CD4-positive, alpha-beta memory T cell (primary cell): ENCODE data around the gene THYN1. TPM values are rescaled to one million over a fixed set of nuclear protein-coding genes. Genes with fewer than 3 reads are reported as not detected.
A peak's percentile ranks its signal among the peaks of the same experiment; 100 is the strongest.
"Not testable (repeated sequence)": the region's sequence is repeated elsewhere in the genome, so short reads cannot be mapped to it uniquely, and the experiment has no call there.

Experiments
- CTCF ChIA-PET: fragments of 350-600 bp; sonication (Branson Sonifier 250); formaldehyde crosslinking; loops from one replicate; lab custom pipeline; 2021; ENCODE audit warnings: inconsistent platforms; ENCODE audit not compliant: partially characterized antibody; lab: Charles Lee
- POLR2A ChIA-PET: fragments of 350-600 bp; sonication (Branson Sonifier 250); formaldehyde crosslinking; loops from one replicate; lab custom pipeline; 2021; ENCODE audit not compliant: partially characterized antibody; lab: Charles Lee
- DNase-seq, 5 donors: peaks; one replicate each; pipeline versions ENCODE4 v3.0.0 to v3.0.0-alpha.2; 2020 to 2022; ENCODE audit warnings: mixed read lengths in 1 of 5
- H3K27ac ChIP-seq: one replicate; pipeline ENCODE4 v1.7.0; 2013; ENCODE audit warnings: low read depth, low read length
- H3K27me3 ChIP-seq: 2 replicates; pipeline ENCODE4 v1.7.0; 2013; ENCODE audit warnings: mild to moderate bottlenecking, low read length, moderate library complexity; ENCODE audit not compliant: insufficient read depth
- H3K36me3 ChIP-seq: 2 replicates; pipeline ENCODE4 v1.7.0; 2013; ENCODE audit warnings: mild to moderate bottlenecking, low read length, moderate library complexity; ENCODE audit not compliant: insufficient read depth
- H3K4me1 ChIP-seq: 2 replicates; pipeline ENCODE4 v1.7.0; 2013; ENCODE audit warnings: mild to moderate bottlenecking, low read length, moderate library complexity; ENCODE audit not compliant: insufficient read depth
- H3K4me3 ChIP-seq, 2 donors: one replicate each; pipeline ENCODE4 v1.7.0; 2013; ENCODE audit warnings: low read length in 2 of 2, mild to moderate bottlenecking in 1 of 2
- H3K9me3 ChIP-seq, 2 donors: one replicate each; pipeline ENCODE4 v1.7.0; 2013; ENCODE audit warnings: low read length in 2 of 2, control low read depth in 1 of 2; ENCODE audit not compliant: control insufficient read depth in 1 of 2
- H3K27ac Mint-ChIP-seq, 7 donors: one replicate each; pipeline ENCODE4 v1.8.0; 2020 to 2021; ENCODE audit warnings: mixed read lengths in 7 of 7, mild to moderate bottlenecking in 6 of 7, inconsistent platforms in 3 of 7, moderate library complexity in 3 of 7
- H3K27me3 Mint-ChIP-seq, 2 donors: one replicate each; pipeline ENCODE4 v1.8.0; 2020 to 2021; ENCODE audit warnings: mixed read lengths in 2 of 2
- H3K36me3 Mint-ChIP-seq, 2 donors: one replicate each; pipeline ENCODE4 v1.8.0; 2020 to 2021; ENCODE audit warnings: mixed read lengths in 2 of 2, inconsistent platforms in 1 of 2, mild to moderate bottlenecking in 1 of 2
- H3K4me1 Mint-ChIP-seq, 4 donors: one replicate each; pipeline ENCODE4 v1.8.0; 2020 to 2021; ENCODE audit warnings: mixed read lengths in 4 of 4, mild to moderate bottlenecking in 1 of 4
- H3K4me3 Mint-ChIP-seq, 8 donors: one replicate each; pipeline ENCODE4 v1.8.0; 2020 to 2021; ENCODE audit warnings: mixed read lengths in 8 of 8, mild to moderate bottlenecking in 7 of 8, moderate library complexity in 6 of 8, inconsistent platforms in 3 of 8
- H3K9me3 Mint-ChIP-seq, 8 donors: one replicate each; pipeline ENCODE4 v1.8.0; 2020 to 2021; ENCODE audit warnings: mixed read lengths in 8 of 8, mild to moderate bottlenecking in 5 of 8, inconsistent platforms in 3 of 8, moderate library complexity in 1 of 8
- intact Hi-C: fragments of 100-400 bp; cut with micrococcal nuclease; formaldehyde crosslinking; loops from one replicate; pipeline ENCODE4 v1.15.1; 2023
- polyA plus RNA-seq, 2 donors: library from polyadenylated mRNA; unstranded; fragments of 300-500 nt; fragmentation: Illumina TruSeq; gene quantifications; one replicate each; pipeline ENCODE4 v1.2.3, GENCODE V29; 2021
- total RNA-seq, 2 experiments: library from RNA; stranded (reverse); gene quantifications; one replicate each; pipeline ENCODE4 v1.2.3, GENCODE V29; 2021

The THYN1 gene
- total and polyA plus RNA-seq, 4 experiments from 2014 or later: 59.3 to 163 (median 94.5) TPM

- POLR2A ChIA-PET: interaction anchor here (3.4 kb wide), 1 partner anchor 14 kb away, joined by 28 read pairs; the partner anchor contains the start of gene GLB1L3
- CTCF ChIA-PET: interaction anchor here (1.3 to 9.3 kb wide), 3 partner anchors 14 to 53 kb away, joined by 3 to 119 read pairs (median 6); partner anchors contain the start of gene GLB1L3
- intact Hi-C loops: no loop called here
- H3K36me3 Mint-ChIP-seq: peaks cover 36 to 49% of the 10 kb centered on the region in 2 donors
- H3K9me3 ChIP-seq: no peaks in the 10 kb centered on the region
- H3K4me3 ChIP-seq: no peak overlapping the region
- H3K4me1 Mint-ChIP-seq: peaks cover 4 to 11% (median 8%) of the 10 kb centered on the region in 4 donors
- H3K27me3 ChIP-seq: no peaks in the 10 kb centered on the region
- no peak overlapping the region for H3K27ac ChIP-seq
- no peaks in the 10 kb centered on the region for H3K27me3 Mint-ChIP-seq
- H3K27ac Mint-ChIP-seq: peak overlapping the region in 2 of 7 donors; percentile 30 to 76
- H3K4me3 Mint-ChIP-seq: no peak overlapping the region
- H3K9me3 Mint-ChIP-seq: peaks cover 0 to 2% (median 0%) of the 10 kb centered on the region in 8 donors
- no peak for DNase-seq
- H3K4me1 ChIP-seq: no peaks in the 10 kb centered on the region
- H3K36me3 ChIP-seq: peaks cover 30% of the 10 kb centered on the region
Observed at GRCh38 chr11:134260503-134260902, 7.4 kb upstream of the THYN1 start.

- peaks cover 29 to 48% of the 10 kb centered on the region in 2 donors for H3K36me3 Mint-ChIP-seq
Observed at GRCh38 chr11:134258577-134258976, 5.4 kb upstream of the THYN1 start.

GRCh38 chr11:134257101-134257500 is 3.9 kb upstream of the THYN1 start:
- peaks cover 30% of the 10 kb centered on the region for H3K36me3 ChIP-seq
- intact Hi-C loops: no loop called here
- no peaks in the 10 kb centered on the region for H3K9me3 ChIP-seq
- H3K4me3 ChIP-seq: no peak overlapping the region
- no peaks in the 10 kb centered on the region for H3K27me3 ChIP-seq
- no peaks in the 10 kb centered on the region for H3K27me3 Mint-ChIP-seq
- no peak for DNase-seq
- H3K27ac Mint-ChIP-seq: peak overlapping the region in 1 of 7 donors; percentile 17
- H3K27ac ChIP-seq: no peak overlapping the region
- ChIA-PET POLR2A (no interaction called here), CTCF (no interaction called here)
- H3K4me1 ChIP-seq: peaks cover 18% of the 10 kb centered on the region
- peaks cover 24 to 49% of the 10 kb centered on the region in 2 donors for H3K36me3 Mint-ChIP-seq
- peaks cover 17 to 40% (median 30%) of the 10 kb centered on the region in 4 donors for H3K4me1 Mint-ChIP-seq
- peaks cover 0 to 2% (median 0%) of the 10 kb centered on the region in 8 donors for H3K9me3 Mint-ChIP-seq
- no peak overlapping the region for H3K4me3 Mint-ChIP-seq

More at GRCh38 chr11:134258577-134258976, 5.4 kb upstream of the THYN1 start:
- no peak overlapping the region for H3K4me3 ChIP-seq
- H3K4me1 Mint-ChIP-seq: peaks cover 12 to 25% (median 21%) of the 10 kb centered on the region in 4 donors
- H3K4me3 Mint-ChIP-seq: no peak overlapping the region
- H3K27me3 Mint-ChIP-seq: no peaks in the 10 kb centered on the region
- DNase-seq: no peak
- H3K4me1 ChIP-seq: peaks cover 12% of the 10 kb centered on the region
- intact Hi-C loops: no loop called here
- no peaks in the 10 kb centered on the region for H3K9me3 ChIP-seq
- no peak overlapping the region for H3K27ac ChIP-seq
- H3K27me3 ChIP-seq: no peaks in the 10 kb centered on the region
- ChIA-PET CTCF (interaction anchor here (9.3 kb wide), 1 partner anchor 16 kb away, joined by 119 read pairs; the partner anchor contains the start of gene GLB1L3), POLR2A (no interaction called here)
- peaks cover 30% of the 10 kb centered on the region for H3K36me3 ChIP-seq
- H3K27ac Mint-ChIP-seq: peak overlapping the region in 1 of 7 donors; percentile 49
- H3K9me3 Mint-ChIP-seq: peaks cover 0 to 2% (median 0%) of the 10 kb centered on the region in 8 donors

GRCh38 chr11:134255184-134255561 is 2.0 kb upstream of the THYN1 start:
- POLR2A ChIA-PET: interaction anchor here (0.7 to 8.2 kb wide), 3 partner anchors 16 to 30 kb away, joined by 3 to 92 read pairs (median 17); partner anchors contain the start of genes GLB1L3, NCAPD3 and VPS26B
- peak overlapping the region in 4 of 8 donors; percentile 41 to 82 (median 76) for H3K4me3 Mint-ChIP-seq
- H3K9me3 ChIP-seq, H3K9me3 Mint-ChIP-seq, H3K27me3 Mint-ChIP-seq, intact Hi-C loops, H3K4me3 ChIP-seq, H3K27ac ChIP-seq, H3K27me3 ChIP-seq, DNase-seq: not testable (repeated sequence)
- peaks cover 30% of the 10 kb centered on the region for H3K4me1 ChIP-seq
- H3K4me1 Mint-ChIP-seq: peaks cover 21 to 44% (median 36%) of the 10 kb centered on the region in 4 donors
- H3K36me3 ChIP-seq: peaks cover 29% of the 10 kb centered on the region
- CTCF ChIA-PET: interaction anchor here (0.7 to 2.7 kb wide), 5 partner anchors 15 to 47 kb away, joined by 3 to 15 read pairs (median 4); partner anchors contain the start of genes GLB1L3, NCAPD3 and VPS26B
- H3K36me3 Mint-ChIP-seq: peaks cover 16 to 40% of the 10 kb centered on the region in 2 donors
- peak overlapping the region in 1 of 7 donors; percentile 22 for H3K27ac Mint-ChIP-seq

GRCh38 chr11:134254433-134255183 is 1.5 kb upstream of the THYN1 start:
- Histone ChIP-seq H3K9me3 (no peaks in the 10 kb centered on the region), H3K4me3 (no peak overlapping the region), H3K36me3 (peaks cover 29% of the 10 kb centered on the region), H3K27ac (no peak overlapping the region), H3K4me1 (peaks cover 30% of the 10 kb centered on the region), H3K27me3 (no peaks in the 10 kb centered on the region)
- ChIA-PET CTCF (interaction anchor here (0.7 to 2.7 kb wide), 8 partner anchors 14 to 204 kb away, joined by 3 to 15 read pairs (median 4); partner anchors contain the start of genes GLB1L3, NCAPD3 and VPS26B), POLR2A (interaction anchor here (0.7 to 8.2 kb wide), 5 partner anchors 8 to 30 kb away, joined by 3 to 92 read pairs (median 9); partner anchors contain the start of genes GLB1L3, NCAPD3 and VPS26B)
- H3K4me1 Mint-ChIP-seq: peaks cover 21 to 44% (median 35%) of the 10 kb centered on the region in 4 donors
- H3K27ac Mint-ChIP-seq: peak overlapping the region in 6 of 7 donors; percentile 15 to 90 (median 54)
- H3K36me3 Mint-ChIP-seq: peaks cover 11 to 41% of the 10 kb centered on the region in 2 donors
- H3K4me3 Mint-ChIP-seq: peak overlapping the region; percentile 82 to 95 (median 93)
- H3K9me3 Mint-ChIP-seq: no peaks in the 10 kb centered on the region
- intact Hi-C loops: no loop called here
- H3K27me3 Mint-ChIP-seq: no peaks in the 10 kb centered on the region
- DNase-seq: no peak

- Mint-ChIP-seq H3K4me3 (peak overlapping the region; percentile 91 to 96 (median 94)), H3K4me1 (peaks cover 21 to 43% (median 33%) of the 10 kb centered on the region in 4 donors), H3K9me3 (no peaks in the 10 kb centered on the region), H3K27ac (peak overlapping the region; percentile 54 to 91 (median 86)), H3K36me3 (peaks cover 17 to 48% of the 10 kb centered on the region in 2 donors), H3K27me3 (no peaks in the 10 kb centered on the region)
- Histone ChIP-seq H3K4me3 (peak overlapping the region; percentile 71 to 93), H3K4me1 (peaks cover 30% of the 10 kb centered on the region), H3K36me3 (peaks cover 40% of the 10 kb centered on the region), H3K27ac (peak overlapping the region; percentile 40), H3K9me3 (no peaks in the 10 kb centered on the region), H3K27me3 (no peaks in the 10 kb centered on the region)
- DNase-seq: peak in 1 of 5 donors; percentile 50
- ChIA-PET CTCF (interaction anchor here (0.8 to 2.7 kb wide), 10 partner anchors 10 to 329 kb away, joined by 3 to 15 read pairs (median 4); partner anchors contain the start of gene GLB1L3), POLR2A (interaction anchor here (1.2 to 8.2 kb wide), 8 partner anchors 10 to 215 kb away, joined by 3 to 92 read pairs (median 4); partner anchors contain the start of genes GLB1L3, NCAPD3 and VPS26B)
- intact Hi-C loops: loop anchor here (1.0 to 2.0 kb wide), 3 partner anchors 24 to 78 kb away; partner anchors contain the start of genes GLB1L2, GLB1L3 and VPS26B
Observed at GRCh38 chr11:134252346-134253187, 585 bp downstream of the THYN1 start.
